K562 (cell line): ENCODE measurements around the gene ACSF3. TPM values are rescaled to one million over a fixed set of nuclear protein-coding genes. Genes with fewer than 3 reads are reported as not detected.

Experiments used
- CREM ChIP-seq: IDR thresholded peaks from 2 replicates; pipeline ENCODE4 v1.6.1; 2014; ENCODE audit warnings: antibody characterized with exemption, low read depth
- DACH1 ChIP-seq: fragments of 450-650 bp; IDR thresholded peaks from 2 replicates; pipeline ENCODE4 v1.6.1; 2018; ENCODE audit not compliant: partially characterized antibody
- GATAD2A ChIP-seq: fragments of 450-650 bp; IDR thresholded peaks from 2 replicates; pipeline ENCODE4 v1.6.1; 2017
- JUN ChIP-seq, 2 experiments: sonication (generic) in 1 of 2; formaldehyde crosslinking in 1 of 2; IDR thresholded peaks; 2 replicates each; pipeline versions ENCODE4 v1.6.1 to v1.8.0; 2012 to 2022; ENCODE audit warnings: borderline replicate concordance in 2 of 2, mild to moderate bottlenecking in 2 of 2, improper control_type of control experiment in 1 of 2, low read depth in 1 of 2, low read length in 1 of 2, missing genetic modification reagents in 1 of 2
- MEF2D ChIP-seq: conservative IDR thresholded peaks from 2 replicates; pipeline ENCODE4 v1.6.1; 2016; ENCODE audit warnings: low read depth, missing genetic modification characterization, missing compliant biosample characterization
- NFRKB ChIP-seq: fragments of 450-650 bp; IDR thresholded peaks from 2 replicates; pipeline ENCODE4 v1.6.1; 2016; ENCODE audit warnings: low read depth
- PCBP2 ChIP-seq: fragments of 200-400 bp; formaldehyde crosslinking; IDR thresholded peaks from 2 replicates; pipeline ENCODE4 v1.6.1; 2018; ENCODE audit warnings: low read length, low read depth, mild to moderate bottlenecking, moderate library complexity; ENCODE audit not compliant: poor library complexity, severe bottlenecking
- SETDB1 ChIP-seq: IDR thresholded peaks from one replicate; pipeline ENCODE4 v1.6.1; 2012; ENCODE audit warnings: low read length, control low read depth, inconsistent platforms
- SMARCA4 ChIP-seq: fragments of 450-650 bp; IDR thresholded peaks from 2 replicates; pipeline ENCODE4 v1.6.1; 2016
- TCF3 ChIP-seq: sonication (generic); formaldehyde crosslinking; IDR thresholded peaks from 2 replicates; pipeline ENCODE4 v1.4.0; 2020; ENCODE audit warnings: mild to moderate bottlenecking, missing genetic modification reagents
- ZNF274 ChIP-seq: IDR thresholded peaks from 2 replicates; pipeline ENCODE4 v1.6.1; 2011; ENCODE audit warnings: low read depth, mild to moderate bottlenecking, low read length, moderate library complexity, borderline replicate concordance
- ZNF76 ChIP-seq: fragments of 250-450 bp; sonication (Bioruptor Pico); IDR thresholded peaks from 2 replicates; pipeline ENCODE4 v1.4.0; 2020; ENCODE audit warnings: mild to moderate bottlenecking, moderate library complexity, borderline replicate concordance
- polyA plus RNA-seq, 8 experiments: library from polyadenylated mRNA; depleted of rRNA in 4 of 8; stranded (reverse) in 5 of 8; unstranded in 3 of 8; fragments of >200 nt; fragmentation: Nextera tagmentation in 2 of 8; fragmentation: Illumina TruSeq in 1 of 8; extraction: Ambion mirVana in 2 of 8; extraction: Trizol in 1 of 8; gene quantifications; 2 replicates each; pipeline versions ENCODE4 v1.2.1 to v1.2.3, GENCODE V29; 2011 to 2014; ENCODE audit warnings: inconsistent platforms in 1 of 8, missing spikeins in 1 of 8
- total RNA-seq, 7 experiments: library from RNA; depleted of rRNA in 6 of 7; stranded (reverse); fragments of >200 nt in 6 of 7; fragmentation: Illumina TruSeq in 2 of 7; extraction: Trizol in 2 of 7; gene quantifications; 2 replicates each; pipeline versions ENCODE4 v1.2.1 to v1.2.3, GENCODE V29; 2011 to 2021; ENCODE audit warnings: low replicate concordance in 1 of 7
- TF ChIP-seq, protein P1 (sequence below): fragments of 250-450 bp; sonication (Bioruptor Pico); IDR thresholded peaks from 2 replicates; pipeline ENCODE4 v1.8.0; 2021; ENCODE audit warnings: mild to moderate bottlenecking, moderate library complexity
- TF ChIP-seq, protein P2 (sequence below), 2 experiments: fragments of 150-350 bp in 1 of 2; IDR thresholded peaks; 2 replicates each; pipeline ENCODE4 v1.6.1; 2012 to 2016; ENCODE audit warnings: low read depth in 2 of 2, low read length in 2 of 2, mild to moderate bottlenecking in 1 of 2, moderate library complexity in 1 of 2
- TF ChIP-seq, protein P3 (sequence below): fragments of 250-450 bp; sonication (Bioruptor Pico); IDR thresholded peaks from 2 replicates; pipeline ENCODE4 v1.5.0; 2021
- TF ChIP-seq, protein P4 (sequence below): fragments of 450-650 bp; IDR thresholded peaks from 2 replicates; pipeline ENCODE4 v1.7.1; 2018; ENCODE audit warnings: mild to moderate bottlenecking, low read depth; ENCODE audit not compliant: partially characterized antibody
- TF ChIP-seq, protein P5 (sequence below): fragments of 450-650 bp; formaldehyde crosslinking; conservative IDR thresholded peaks from 2 replicates; pipeline ENCODE4 v1.4.0; 2022; ENCODE audit warnings: mild to moderate bottlenecking, missing genetic modification characterization

The ACSF3 gene
- total and polyA plus RNA-seq, 9 of the 15 experiments (the other 6 are each of a cell fraction or from before 2014, with no cell fraction given) = 0.77 to 32.8 (median 14.7) TPM

DNA sequence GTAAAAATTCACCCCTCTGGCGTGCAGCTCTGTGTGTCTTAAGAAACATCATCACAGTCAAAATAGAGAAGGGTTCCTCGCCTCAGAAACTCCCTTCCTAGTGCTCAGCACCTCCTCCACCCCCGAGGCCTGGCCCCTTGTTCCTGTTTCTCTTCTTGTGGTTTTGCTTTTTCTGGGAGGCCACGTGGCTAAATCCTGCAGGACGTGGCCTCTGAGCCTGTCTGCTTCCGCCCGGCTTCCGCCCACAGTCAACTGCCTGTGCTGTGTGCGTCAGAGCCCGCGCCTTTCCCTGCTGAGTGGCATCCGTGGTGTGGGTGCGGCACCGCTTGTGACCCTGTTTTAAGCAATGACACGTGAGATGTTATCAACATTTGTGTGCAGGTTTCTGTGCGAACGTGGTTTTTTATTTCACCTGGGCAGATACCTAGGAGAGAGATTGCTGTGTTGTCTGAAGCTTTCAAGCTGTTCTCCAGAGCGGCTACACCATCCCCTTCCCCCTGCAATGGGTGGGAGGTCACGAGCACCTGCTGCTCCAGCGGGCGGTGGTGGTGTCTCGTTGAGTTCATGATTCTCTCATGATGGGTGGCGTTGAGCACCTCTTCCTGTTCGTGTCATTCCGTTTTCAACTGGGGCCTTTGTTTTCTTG is 21.7 kb downstream of the ACSF3 start (continued):
- TF ChIP-seq, protein P1, sequence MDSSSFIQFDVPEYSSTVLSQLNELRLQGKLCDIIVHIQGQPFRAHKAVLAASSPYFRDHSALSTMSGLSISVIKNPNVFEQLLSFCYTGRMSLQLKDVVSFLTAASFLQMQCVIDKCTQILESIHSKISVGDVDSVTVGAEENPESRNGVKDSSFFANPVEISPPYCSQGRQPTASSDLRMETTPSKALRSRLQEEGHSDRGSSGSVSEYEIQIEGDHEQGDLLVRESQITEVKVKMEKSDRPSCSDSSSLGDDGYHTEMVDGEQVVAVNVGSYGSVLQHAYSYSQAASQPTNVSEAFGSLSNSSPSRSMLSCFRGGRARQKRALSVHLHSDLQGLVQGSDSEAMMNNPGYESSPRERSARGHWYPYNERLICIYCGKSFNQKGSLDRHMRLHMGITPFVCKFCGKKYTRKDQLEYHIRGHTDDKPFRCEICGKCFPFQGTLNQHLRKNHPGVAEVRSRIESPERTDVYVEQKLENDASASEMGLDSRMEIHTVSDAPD (CRISPR knock-in tag) = no peak
- TF ChIP-seq NFRKB (no peak), ZNF274 (no peak), JUN (IDR thresholded peaks at IDR 0.05; ENCODE audit: borderline replicate concordance, low read depth, low read length) (no peak), JUN (CRISPR knock-in tag; IDR thresholded peaks at IDR 0.05; ENCODE audit: borderline replicate concordance) (no peak), TCF3 (CRISPR knock-in tag) (no peak), ZNF76 (CRISPR knock-in tag) (no peak), GATAD2A (no peak), SETDB1 (no peak), DACH1 (no peak), CREM (peak; percentile 86), MEF2D (no peak), SMARCA4 (no peak), PCBP2 (no peak)
- TF ChIP-seq, protein P2, sequence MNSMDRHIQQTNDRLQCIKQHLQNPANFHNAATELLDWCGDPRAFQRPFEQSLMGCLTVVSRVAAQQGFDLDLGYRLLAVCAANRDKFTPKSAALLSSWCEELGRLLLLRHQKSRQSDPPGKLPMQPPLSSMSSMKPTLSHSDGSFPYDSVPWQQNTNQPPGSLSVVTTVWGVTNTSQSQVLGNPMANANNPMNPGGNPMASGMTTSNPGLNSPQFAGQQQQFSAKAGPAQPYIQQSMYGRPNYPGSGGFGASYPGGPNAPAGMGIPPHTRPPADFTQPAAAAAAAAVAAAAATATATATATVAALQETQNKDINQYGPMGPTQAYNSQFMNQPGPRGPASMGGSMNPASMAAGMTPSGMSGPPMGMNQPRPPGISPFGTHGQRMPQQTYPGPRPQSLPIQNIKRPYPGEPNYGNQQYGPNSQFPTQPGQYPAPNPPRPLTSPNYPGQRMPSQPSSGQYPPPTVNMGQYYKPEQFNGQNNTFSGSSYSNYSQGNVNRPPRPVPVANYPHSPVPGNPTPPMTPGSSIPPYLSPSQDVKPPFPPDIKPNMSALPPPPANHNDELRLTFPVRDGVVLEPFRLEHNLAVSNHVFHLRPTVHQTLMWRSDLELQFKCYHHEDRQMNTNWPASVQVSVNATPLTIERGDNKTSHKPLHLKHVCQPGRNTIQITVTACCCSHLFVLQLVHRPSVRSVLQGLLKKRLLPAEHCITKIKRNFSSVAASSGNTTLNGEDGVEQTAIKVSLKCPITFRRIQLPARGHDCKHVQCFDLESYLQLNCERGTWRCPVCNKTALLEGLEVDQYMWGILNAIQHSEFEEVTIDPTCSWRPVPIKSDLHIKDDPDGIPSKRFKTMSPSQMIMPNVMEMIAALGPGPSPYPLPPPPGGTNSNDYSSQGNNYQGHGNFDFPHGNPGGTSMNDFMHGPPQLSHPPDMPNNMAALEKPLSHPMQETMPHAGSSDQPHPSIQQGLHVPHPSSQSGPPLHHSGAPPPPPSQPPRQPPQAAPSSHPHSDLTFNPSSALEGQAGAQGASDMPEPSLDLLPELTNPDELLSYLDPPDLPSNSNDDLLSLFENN (IDR thresholded peaks at IDR 0.05; ENCODE audit: low read depth in 2 of 2, low read length in 2 of 2) = no peak
- TF ChIP-seq, protein P3, sequence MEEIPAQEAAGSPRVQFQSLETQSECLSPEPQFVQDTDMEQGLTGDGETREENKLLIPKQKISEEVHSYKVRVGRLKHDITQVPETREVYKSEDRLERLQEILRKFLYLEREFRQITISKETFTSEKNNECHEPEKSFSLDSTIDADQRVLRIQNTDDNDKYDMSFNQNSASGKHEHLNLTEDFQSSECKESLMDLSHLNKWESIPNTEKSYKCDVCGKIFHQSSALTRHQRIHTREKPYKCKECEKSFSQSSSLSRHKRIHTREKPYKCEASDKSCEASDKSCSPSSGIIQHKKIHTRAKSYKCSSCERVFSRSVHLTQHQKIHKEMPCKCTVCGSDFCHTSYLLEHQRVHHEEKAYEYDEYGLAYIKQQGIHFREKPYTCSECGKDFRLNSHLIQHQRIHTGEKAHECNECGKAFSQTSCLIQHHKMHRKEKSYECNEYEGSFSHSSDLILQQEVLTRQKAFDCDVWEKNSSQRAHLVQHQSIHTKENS = no peak
- TF ChIP-seq, protein P4, sequence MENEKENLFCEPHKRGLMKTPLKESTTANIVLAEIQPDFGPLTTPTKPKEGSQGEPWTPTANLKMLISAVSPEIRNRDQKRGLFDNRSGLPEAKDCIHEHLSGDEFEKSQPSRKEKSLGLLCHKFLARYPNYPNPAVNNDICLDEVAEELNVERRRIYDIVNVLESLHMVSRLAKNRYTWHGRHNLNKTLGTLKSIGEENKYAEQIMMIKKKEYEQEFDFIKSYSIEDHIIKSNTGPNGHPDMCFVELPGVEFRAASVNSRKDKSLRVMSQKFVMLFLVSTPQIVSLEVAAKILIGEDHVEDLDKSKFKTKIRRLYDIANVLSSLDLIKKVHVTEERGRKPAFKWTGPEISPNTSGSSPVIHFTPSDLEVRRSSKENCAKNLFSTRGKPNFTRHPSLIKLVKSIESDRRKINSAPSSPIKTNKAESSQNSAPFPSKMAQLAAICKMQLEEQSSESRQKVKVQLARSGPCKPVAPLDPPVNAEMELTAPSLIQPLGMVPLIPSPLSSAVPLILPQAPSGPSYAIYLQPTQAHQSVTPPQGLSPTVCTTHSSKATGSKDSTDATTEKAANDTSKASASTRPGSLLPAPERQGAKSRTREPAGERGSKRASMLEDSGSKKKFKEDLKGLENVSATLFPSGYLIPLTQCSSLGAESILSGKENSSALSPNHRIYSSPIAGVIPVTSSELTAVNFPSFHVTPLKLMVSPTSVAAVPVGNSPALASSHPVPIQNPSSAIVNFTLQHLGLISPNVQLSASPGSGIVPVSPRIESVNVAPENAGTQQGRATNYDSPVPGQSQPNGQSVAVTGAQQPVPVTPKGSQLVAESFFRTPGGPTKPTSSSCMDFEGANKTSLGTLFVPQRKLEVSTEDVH = peak; percentile 90
- TF ChIP-seq, protein P5, sequence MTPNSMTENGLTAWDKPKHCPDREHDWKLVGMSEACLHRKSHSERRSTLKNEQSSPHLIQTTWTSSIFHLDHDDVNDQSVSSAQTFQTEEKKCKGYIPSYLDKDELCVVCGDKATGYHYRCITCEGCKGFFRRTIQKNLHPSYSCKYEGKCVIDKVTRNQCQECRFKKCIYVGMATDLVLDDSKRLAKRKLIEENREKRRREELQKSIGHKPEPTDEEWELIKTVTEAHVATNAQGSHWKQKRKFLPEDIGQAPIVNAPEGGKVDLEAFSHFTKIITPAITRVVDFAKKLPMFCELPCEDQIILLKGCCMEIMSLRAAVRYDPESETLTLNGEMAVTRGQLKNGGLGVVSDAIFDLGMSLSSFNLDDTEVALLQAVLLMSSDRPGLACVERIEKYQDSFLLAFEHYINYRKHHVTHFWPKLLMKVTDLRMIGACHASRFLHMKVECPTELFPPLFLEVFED = no peak; the same call in 1 of the 2 replicates
